Glutamatergic neuron (in vitro differentiated cells): ENCODE results near the gene GALC. TPM values are rescaled to one million over a fixed set of nuclear protein-coding genes. Genes with fewer than 3 reads are reported as not detected.

Experiments
- DNase-seq: peaks from one replicate; pipeline ENCODE4 v3.0.0; 2022
- H3K27ac Mint-ChIP-seq: one replicate; pipeline ENCODE4 v1.8.0; 2020; ENCODE audit warnings: mild to moderate bottlenecking, mixed read lengths, inconsistent platforms; ENCODE audit not compliant: unreplicated experiment
- H3K27me3 Mint-ChIP-seq: one replicate; pipeline ENCODE4 v1.8.0; 2020; ENCODE audit warnings: mild to moderate bottlenecking, moderate library complexity, mixed read lengths, inconsistent platforms; ENCODE audit not compliant: unreplicated experiment
- H3K36me3 Mint-ChIP-seq: one replicate; pipeline ENCODE4 v1.8.0; 2020; ENCODE audit warnings: mild to moderate bottlenecking, mixed read lengths, inconsistent platforms; ENCODE audit not compliant: unreplicated experiment
- H3K4me1 Mint-ChIP-seq: one replicate; pipeline ENCODE4 v1.8.0; 2020; ENCODE audit warnings: mild to moderate bottlenecking, low read depth, mixed read lengths, inconsistent platforms; ENCODE audit not compliant: unreplicated experiment
- H3K4me3 Mint-ChIP-seq: one replicate; pipeline ENCODE4 v1.8.0; 2020; ENCODE audit warnings: mild to moderate bottlenecking, mixed read lengths, inconsistent platforms; ENCODE audit not compliant: unreplicated experiment
- H3K9me3 Mint-ChIP-seq: one replicate; pipeline ENCODE4 v1.8.0; 2020; ENCODE audit warnings: mild to moderate bottlenecking, moderate library complexity, mixed read lengths, inconsistent platforms; ENCODE audit not compliant: unreplicated experiment
- CTCF ChIP-seq: fragments of 200-600 bp; sonication (generic); IDR thresholded peaks from one replicate; pipeline ENCODE4 v1.5.0; 2021; ENCODE audit not compliant: partially characterized antibody, unreplicated experiment
- total RNA-seq: library from RNA; stranded (reverse); fragmentation: NEBNext Ultra II Directional; extraction: Animal tissue kit (Norgen Biotek cat#: 25700); gene quantifications from one replicate; pipeline ENCODE4 v1.2.1, GENCODE V29; 2021; ENCODE audit not compliant: unreplicated experiment

Gene GALC
- total RNA-seq, 1 donor from 2014 or later: 16.1 TPM

DNA sequence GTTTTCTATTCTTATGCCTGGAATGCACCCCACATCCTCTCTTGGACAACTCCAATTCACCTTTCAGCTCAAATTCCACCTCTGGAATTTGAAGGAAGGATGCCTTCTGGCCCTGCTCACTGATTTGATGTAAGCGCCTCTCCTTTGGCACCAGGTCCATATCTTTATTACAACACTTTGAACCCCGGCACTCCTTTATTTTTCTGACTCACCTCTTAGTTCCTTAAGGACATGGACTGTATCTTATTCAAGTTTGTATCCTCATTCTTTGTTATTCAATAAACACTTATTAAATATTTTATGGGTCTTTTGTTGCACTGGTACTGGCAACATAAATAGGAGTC lies 3.1 kb downstream of the GALC start:
- no peak for TF ChIP-seq CTCF
- Mint-ChIP-seq H3K27me3 (peaks cover 10% of the 10 kb centered on the region), H3K4me1 (peaks cover 7% of the 10 kb centered on the region), H3K27ac (no peak overlapping the region), H3K4me3 (no peak overlapping the region), H3K9me3 (peaks cover 4% of the 10 kb centered on the region), H3K36me3 (no peaks in the 10 kb centered on the region)
- DNase-seq: no peak

DNA sequence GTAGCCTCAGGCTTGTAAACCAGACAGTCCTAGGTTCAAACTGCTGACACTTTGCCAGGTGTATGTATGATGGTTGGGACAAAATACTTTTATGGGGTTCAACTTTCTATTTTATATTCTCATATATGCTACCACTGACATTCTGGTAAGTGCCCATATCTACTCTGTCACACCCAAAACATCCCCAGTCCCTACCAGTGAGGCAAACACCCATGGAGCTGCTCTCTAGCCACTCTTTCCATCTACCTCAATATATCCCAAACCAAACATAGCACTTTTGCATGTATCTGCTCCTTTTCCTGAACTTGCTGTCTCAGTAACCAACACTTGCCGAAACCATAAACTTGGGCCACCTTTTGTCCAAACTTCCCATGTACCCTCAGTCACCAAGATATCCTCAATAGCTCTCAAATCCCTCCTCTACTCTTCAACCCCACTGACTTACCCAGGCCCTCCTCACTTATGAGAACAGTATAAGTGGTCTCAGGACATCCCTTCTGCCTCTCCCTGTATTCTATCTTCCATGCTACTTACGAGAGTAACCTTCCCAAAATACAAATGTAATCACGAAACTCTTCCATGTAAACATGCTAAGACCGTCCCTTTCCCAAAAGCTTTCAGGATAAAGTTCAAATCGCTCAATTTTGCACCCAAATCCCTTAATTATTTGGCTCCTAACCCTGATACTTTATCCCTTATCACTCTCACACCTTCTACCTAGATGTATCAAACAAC lies 3.6 kb downstream of the GALC start:
- Mint-ChIP-seq H3K27me3 (peaks cover 10% of the 10 kb centered on the region), H3K36me3 (no peaks in the 10 kb centered on the region), H3K9me3 (peaks cover 4% of the 10 kb centered on the region), H3K4me1 (peaks cover 7% of the 10 kb centered on the region), H3K27ac (no peak overlapping the region), H3K4me3 (no peak overlapping the region)
- no peak for DNase-seq
- no peak for TF ChIP-seq CTCF

DNA sequence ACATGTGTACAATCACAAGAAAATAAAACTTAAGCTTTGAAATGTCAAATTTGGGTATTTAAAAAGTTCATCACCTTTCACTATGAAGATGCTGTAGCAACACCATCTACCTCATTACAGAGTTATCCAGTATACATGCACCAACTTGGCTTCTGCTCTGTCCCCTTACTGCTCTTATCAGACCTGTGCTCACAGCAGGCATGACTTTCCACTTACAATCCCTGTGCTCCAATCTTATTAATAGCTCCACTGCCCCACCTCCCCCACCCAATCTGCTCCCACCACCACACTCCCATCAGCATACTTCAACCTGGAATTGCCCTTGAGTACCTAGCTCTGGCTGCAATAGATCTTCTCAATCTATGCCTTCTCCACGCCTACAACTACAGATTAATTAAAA lies 13.3 kb downstream of the GALC start:
- H3K27ac Mint-ChIP-seq: no peak overlapping the region
- no peak for DNase-seq
- H3K4me1 Mint-ChIP-seq: no peaks in the 10 kb centered on the region
- H3K36me3 Mint-ChIP-seq: no peaks in the 10 kb centered on the region
- no peak overlapping the region for H3K4me3 Mint-ChIP-seq
- peaks cover 2% of the 10 kb centered on the region for H3K27me3 Mint-ChIP-seq
- no peaks in the 10 kb centered on the region for H3K9me3 Mint-ChIP-seq
- TF ChIP-seq CTCF: no peak

- no peak for DNase-seq
These were observed 17.3 kb downstream of the GALC start for GRCh38 chr14:87975636-87976035.

More at GRCh38 chr14:87975636-87976035, 17.3 kb downstream of the GALC start:
- no peaks in the 10 kb centered on the region for H3K9me3 Mint-ChIP-seq
- no peak overlapping the region for H3K4me3 Mint-ChIP-seq
- no peaks in the 10 kb centered on the region for H3K4me1 Mint-ChIP-seq
- peaks cover 3% of the 10 kb centered on the region for H3K27me3 Mint-ChIP-seq
- no peaks in the 10 kb centered on the region for H3K36me3 Mint-ChIP-seq
- no peak overlapping the region for H3K27ac Mint-ChIP-seq
- TF ChIP-seq CTCF: no peak
